Activated T-helper 2 cell treated with anti-CD3 and anti-CD28 coated beads, Interferon-gamma antibody, Interleukin-2, Interleukin-4, amounts not matched to agents 10 μg/mL and 5 μg/mL and 100 μg/mL, durations not matched to agents 14 hours and 24 hours and 36 hours (primary cell): ENCODE measurements around the gene DBR1. TPM values are rescaled to one million over a fixed set of nuclear protein-coding genes. Genes with fewer than 3 reads are reported as not detected.

Experiments
- DNase-seq: peaks from one replicate; pipeline ENCODE4 v3.0.0; 2021; ENCODE audit warnings: low spot score
- H3K27ac Mint-ChIP-seq: one replicate; pipeline ENCODE4 v1.8.0; 2021; ENCODE audit warnings: mixed read lengths
- H3K27me3 Mint-ChIP-seq: one replicate; pipeline ENCODE4 v1.8.0; 2021; ENCODE audit warnings: low read depth, mixed read lengths
- H3K36me3 Mint-ChIP-seq: one replicate; pipeline ENCODE4 v1.8.0; 2021; ENCODE audit warnings: low read depth, mixed read lengths
- H3K4me1 Mint-ChIP-seq: one replicate; pipeline ENCODE4 v1.8.0; 2021; ENCODE audit warnings: low read depth, mixed read lengths
- H3K4me3 Mint-ChIP-seq: one replicate; pipeline ENCODE4 v1.8.0; 2021; ENCODE audit warnings: low read depth, mild to moderate bottlenecking, moderate library complexity, mixed read lengths
- H3K9me3 Mint-ChIP-seq: one replicate; pipeline ENCODE4 v1.8.0; 2021; ENCODE audit warnings: mixed read lengths
- intact Hi-C: fragments of 100-400 bp; cut with micrococcal nuclease; formaldehyde crosslinking; loops from one replicate; pipeline ENCODE4 v1.15.1; 2023
- total RNA-seq: library from RNA; stranded (reverse); gene quantifications from 2 replicates; pipeline ENCODE4 v1.2.3, GENCODE V29; 2022

DBR1 gene
- total RNA-seq, 1 donor from 2014 or later: 22.3 TPM

GRCh38 chr3:138200424-138200823 lies 25.7 kb upstream of the DBR1 start:
- Mint-ChIP-seq H3K4me1 (peaks cover 15% of the 10 kb centered on the region), H3K27me3 (no peaks in the 10 kb centered on the region), H3K9me3 (no peaks in the 10 kb centered on the region), H3K27ac (no peak overlapping the region), H3K4me3 (no peak overlapping the region), H3K36me3 (peaks cover 17% of the 10 kb centered on the region)
- DNase-seq: no peak
- intact Hi-C loops: no loop called here

GRCh38 chr3:138199851-138200250 lies 25.1 kb upstream of the DBR1 start:
- Mint-ChIP-seq H3K9me3 (no peaks in the 10 kb centered on the region), H3K36me3 (peaks cover 15% of the 10 kb centered on the region), H3K27ac (no peak overlapping the region), H3K27me3 (no peaks in the 10 kb centered on the region), H3K4me1 (peaks cover 15% of the 10 kb centered on the region), H3K4me3 (no peak overlapping the region)
- intact Hi-C loops: no loop called here
- no peak for DNase-seq

- intact Hi-C loops: no loop called here
- Mint-ChIP-seq H3K27ac (no peak overlapping the region), H3K4me1 (peaks cover 13% of the 10 kb centered on the region), H3K4me3 (no peak overlapping the region), H3K36me3 (peaks cover 15% of the 10 kb centered on the region), H3K27me3 (no peaks in the 10 kb centered on the region), H3K9me3 (no peaks in the 10 kb centered on the region)
- no peak for DNase-seq
These were observed 22.8 kb upstream of the DBR1 start for GRCh38 chr3:138197524-138197923.

GRCh38 chr3:138197058-138197457 lies 22.3 kb upstream of the DBR1 start:
- Mint-ChIP-seq H3K4me1 (peaks cover 13% of the 10 kb centered on the region), H3K27me3 (no peaks in the 10 kb centered on the region), H3K4me3 (no peak overlapping the region), H3K36me3 (peaks cover 15% of the 10 kb centered on the region), H3K9me3 (no peaks in the 10 kb centered on the region), H3K27ac (no peak overlapping the region)
- intact Hi-C loops: no loop called here
- no peak for DNase-seq

GRCh38 chr3:138196023-138196422 lies 21.3 kb upstream of the DBR1 start:
- intact Hi-C loops: no loop called here
- H3K9me3 Mint-ChIP-seq: no peaks in the 10 kb centered on the region
- no peak for DNase-seq
- H3K4me3 Mint-ChIP-seq: no peak overlapping the region
- peaks cover 14% of the 10 kb centered on the region for H3K4me1 Mint-ChIP-seq
- H3K36me3 Mint-ChIP-seq: peaks cover 20% of the 10 kb centered on the region
- H3K27ac Mint-ChIP-seq: no peak overlapping the region
- no peaks in the 10 kb centered on the region for H3K27me3 Mint-ChIP-seq

- no peak for DNase-seq
- Mint-ChIP-seq H3K27ac (no peak overlapping the region), H3K9me3 (no peaks in the 10 kb centered on the region), H3K4me1 (peaks cover 17% of the 10 kb centered on the region), H3K27me3 (no peaks in the 10 kb centered on the region), H3K4me3 (no peak overlapping the region), H3K36me3 (peaks cover 24% of the 10 kb centered on the region)
- intact Hi-C loops: no loop called here
These were observed 20.8 kb upstream of the DBR1 start for GRCh38 chr3:138195481-138195880.

- Mint-ChIP-seq H3K27me3 (peaks cover 20% of the 10 kb centered on the region), H3K36me3 (peaks cover 14% of the 10 kb centered on the region), H3K27ac (peak overlapping the region; percentile 91), H3K4me1 (peaks cover 25% of the 10 kb centered on the region), H3K9me3 (no peaks in the 10 kb centered on the region), H3K4me3 (peak overlapping the region; percentile 90)
- intact Hi-C loops: loop anchor here (5.0 to 10.0 kb wide), 6 partner anchors 34 to 727 kb away; partner anchors contain the start of genes CEP70, ESYT3 and PIK3CB
- no peak for DNase-seq
These were observed 13.5 kb upstream of the DBR1 start for GRCh38 chr3:138188013-138188730.

- H3K27me3 Mint-ChIP-seq: peaks cover 20% of the 10 kb centered on the region
- peaks cover 25% of the 10 kb centered on the region for H3K4me1 Mint-ChIP-seq
- peaks cover 14% of the 10 kb centered on the region for H3K36me3 Mint-ChIP-seq
- H3K4me3 Mint-ChIP-seq: peak within 1 kb of the TSS; percentile 90
- peak within 1 kb of the TSS; percentile 91 for H3K27ac Mint-ChIP-seq
- intact Hi-C loops: loop anchor here (1.0 to 10.0 kb wide), 9 partner anchors 13 to 727 kb away; partner anchors contain the start of genes CEP70, DBR1, ESYT3 and NME9
- H3K9me3 Mint-ChIP-seq: no peaks in the 10 kb centered on the region
- peak; percentile 35 for DNase-seq
These were observed 12.7 kb upstream of the DBR1 start, which contains the start of gene ARMC8 for GRCh38 chr3:138187296-138188012. Gene ARMC8 (plus strand): TSS chr3:138187301. CDS start chr3:138187555, 254 bp downstream.

GRCh38 chr3:138186803-138187295 lies 12.1 kb upstream of the DBR1 start:
- Mint-ChIP-seq H3K9me3 (no peaks in the 10 kb centered on the region), H3K36me3 (peaks cover 14% of the 10 kb centered on the region), H3K4me1 (peaks cover 25% of the 10 kb centered on the region), H3K27me3 (peaks cover 20% of the 10 kb centered on the region), H3K27ac (peak overlapping the region; percentile 91), H3K4me3 (peak overlapping the region; percentile 90)
- peak; percentile 84 for DNase-seq
- intact Hi-C loops: loop anchor here (1.0 to 10.0 kb wide), 9 partner anchors 13 to 728 kb away; partner anchors contain the start of genes CEP70, DBR1, ESYT3 and NME9

- H3K4me3 Mint-ChIP-seq: peak overlapping the region; percentile 90
- no peak for DNase-seq
- intact Hi-C loops: loop anchor here (2.0 to 10.0 kb wide), 7 partner anchors 36 to 729 kb away; partner anchors contain the start of genes CEP70, ESYT3 and PIK3CB
- H3K4me1 Mint-ChIP-seq: peaks cover 24% of the 10 kb centered on the region
- H3K36me3 Mint-ChIP-seq: peaks cover 9% of the 10 kb centered on the region
- no peaks in the 10 kb centered on the region for H3K9me3 Mint-ChIP-seq
- H3K27ac Mint-ChIP-seq: no peak overlapping the region
- peaks cover 20% of the 10 kb centered on the region for H3K27me3 Mint-ChIP-seq
These were observed 11.5 kb upstream of the DBR1 start for GRCh38 chr3:138186221-138186620.

- Mint-ChIP-seq H3K27me3 (peaks cover 20% of the 10 kb centered on the region), H3K27ac (no peak overlapping the region), H3K36me3 (peaks cover 4% of the 10 kb centered on the region), H3K9me3 (no peaks in the 10 kb centered on the region), H3K4me3 (no peak overlapping the region), H3K4me1 (peaks cover 20% of the 10 kb centered on the region)
- no peak for DNase-seq
- intact Hi-C loops: loop anchor here (5.0 to 10.0 kb wide), 6 partner anchors 37 to 730 kb away; partner anchors contain the start of genes CEP70, ESYT3 and PIK3CB
These were observed 10.3 kb upstream of the DBR1 start for GRCh38 chr3:138184994-138185393.

GRCh38 chr3:138180375-138181029 lies 5.8 kb upstream of the DBR1 start:
- Mint-ChIP-seq H3K27ac (no peak overlapping the region), H3K36me3 (no peaks in the 10 kb centered on the region), H3K27me3 (peaks cover 22% of the 10 kb centered on the region), H3K4me3 (no peak overlapping the region), H3K9me3 (no peaks in the 10 kb centered on the region), H3K4me1 (peaks cover 2% of the 10 kb centered on the region)
- intact Hi-C loops: loop anchor here (1.0 to 10.0 kb wide), 4 partner anchors 168 to 734 kb away; partner anchors contain the start of genes CEP70, ESYT3 and MRAS
- DNase-seq: no peak
